Smooth muscle cell of the brain vasculature (primary cell): ENCODE results near the gene CD164L2.
"Not testable (repeated sequence)": the region's sequence is repeated elsewhere in the genome, so short reads cannot be mapped to it uniquely, and the experiment has no call there.

Experiments
- DNase-seq: peaks from one replicate; pipeline ENCODE4 v3.0.0-alpha.2; 2012; ENCODE audit warnings: low read depth, low spot score

The CD164L2 gene

GRCh38 chr1:27383039-27383605 lies at the start of gene CD164L2:
TSS of gene CD164L2 (minus strand) at chr1:27383333. CDS start at chr1:27383239, 94 bp downstream.
- DNase-seq = no peak

- not testable (repeated sequence) for DNase-seq
These were observed 49.6 kb upstream of the CD164L2 start for GRCh38 chr1:27432725-27433124.

GRCh38 chr1:27431601-27431940 lies 48.4 kb upstream of the CD164L2 start:
- no peak for DNase-seq

- DNase-seq = no peak
These were observed 47.9 kb upstream of the CD164L2 start for GRCh38 chr1:27430903-27431600.

GRCh38 chr1:27429029-27429425 lies 45.9 kb upstream of the CD164L2 start:
- no peak for DNase-seq

GRCh38 chr1:27428316-27429028 lies 45.3 kb upstream of the CD164L2 start:
- no peak for DNase-seq

- DNase-seq = no peak
These were observed 44.7 kb upstream of the CD164L2 start for GRCh38 chr1:27427816-27428315.

- DNase-seq = no peak
These were observed 44.2 kb upstream of the CD164L2 start for GRCh38 chr1:27427329-27427728.

- no peak for DNase-seq
These were observed 40.6 kb upstream of the CD164L2 start for GRCh38 chr1:27423709-27424108.

GRCh38 chr1:27418326-27419185 lies 35.4 kb upstream of the CD164L2 start:
- no peak for DNase-seq

GRCh38 chr1:27417713-27418112 lies 34.6 kb upstream of the CD164L2 start:
- DNase-seq = no peak

- DNase-seq = no peak
These were observed 33.4 kb upstream of the CD164L2 start for GRCh38 chr1:27416387-27417111.

GRCh38 chr1:27414091-27414490 lies 31.0 kb upstream of the CD164L2 start:
- DNase-seq = no peak

- no peak for DNase-seq
These were observed 29.9 kb upstream of the CD164L2 start for GRCh38 chr1:27413004-27413403.

GRCh38 chr1:27412502-27412901 lies 29.4 kb upstream of the CD164L2 start:
- no peak for DNase-seq

- no peak for DNase-seq
These were observed 27.6 kb upstream of the CD164L2 start for GRCh38 chr1:27410709-27411108.

GRCh38 chr1:27409669-27410068 lies 26.5 kb upstream of the CD164L2 start:
- no peak for DNase-seq

GRCh38 chr1:27408151-27408550 lies 25.0 kb upstream of the CD164L2 start:
- no peak for DNase-seq

- DNase-seq = not testable (repeated sequence)
These were observed 23.7 kb upstream of the CD164L2 start for GRCh38 chr1:27406791-27407190.

- no peak for DNase-seq
These were observed 23.2 kb upstream of the CD164L2 start for GRCh38 chr1:27406362-27406680.
